ENCODE data around the gene AZIN2. TPM values are rescaled to one million over a fixed set of nuclear protein-coding genes. Genes with fewer than 3 reads are reported as not detected.
"Not testable (repeated sequence)": the region's sequence is repeated elsewhere in the genome, so short reads cannot be mapped to it uniquely, and the experiment has no call there.

The AZIN2 gene
- total RNA-seq (2014; rRNA removed; shearing (Covaris generic)), result 0.20 and 2.8 TPM in 2 replicates

- DNase-seq (ENCODE audit: low read depth), result peak; percentile 95
These were observed at the start of gene AZIN2 for GRCh38 chr1:33080885-33081553. AZIN2 (plus strand) TSS chr1:33081153; CDS start chr1:33082250, 1,097 bp downstream.

DNA sequence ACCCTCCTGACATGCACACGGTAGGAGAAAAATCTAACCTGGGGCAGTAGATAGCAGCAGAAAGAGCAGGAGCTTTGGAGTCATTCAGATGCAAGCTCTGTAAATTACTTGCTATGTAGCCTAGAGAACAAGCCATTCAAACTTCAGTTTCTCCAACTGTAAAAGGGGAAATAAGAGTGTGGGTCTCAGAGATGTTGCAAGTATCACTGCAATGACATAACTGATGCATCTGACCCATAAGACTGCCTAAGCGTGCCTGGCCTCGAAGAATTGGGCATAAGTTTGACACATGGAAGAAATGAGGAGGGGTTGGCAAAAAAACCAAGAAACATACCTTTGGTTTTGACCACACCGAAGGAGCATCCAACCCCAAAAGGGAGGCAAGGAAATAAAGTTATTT is 49.4 kb upstream of the AZIN2 start:
- DNase-seq (ENCODE audit: low read depth), result no peak

- DNase-seq (ENCODE audit: low read depth), result peak; percentile 39
These were observed 48.7 kb upstream of the AZIN2 start for GRCh38 chr1:33032126-33032869.

DNA sequence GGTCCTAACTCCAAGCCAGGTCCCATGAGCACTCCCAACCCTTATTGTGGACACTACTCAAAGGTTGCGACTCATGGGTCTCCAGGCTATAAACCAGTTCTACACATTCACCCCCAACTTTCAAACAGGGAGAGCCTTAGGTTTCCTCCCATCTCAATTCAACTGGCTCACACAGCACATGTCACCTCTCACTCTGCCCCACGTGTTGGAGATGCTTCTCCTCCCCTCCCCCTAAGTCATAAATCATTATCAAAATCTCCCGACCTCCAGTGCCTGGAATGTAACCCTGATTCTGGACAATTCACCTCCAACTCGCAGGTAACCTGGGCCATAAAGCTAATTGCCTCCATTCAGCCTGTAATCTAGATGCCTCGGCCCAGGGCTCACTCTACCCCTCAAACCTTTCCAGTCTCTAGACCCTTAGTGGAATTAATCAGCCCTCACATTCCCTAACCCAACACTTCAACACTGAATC is 44.9 kb upstream of the AZIN2 start:
- peak; percentile 87 for DNase-seq (ENCODE audit: low read depth)

DNA sequence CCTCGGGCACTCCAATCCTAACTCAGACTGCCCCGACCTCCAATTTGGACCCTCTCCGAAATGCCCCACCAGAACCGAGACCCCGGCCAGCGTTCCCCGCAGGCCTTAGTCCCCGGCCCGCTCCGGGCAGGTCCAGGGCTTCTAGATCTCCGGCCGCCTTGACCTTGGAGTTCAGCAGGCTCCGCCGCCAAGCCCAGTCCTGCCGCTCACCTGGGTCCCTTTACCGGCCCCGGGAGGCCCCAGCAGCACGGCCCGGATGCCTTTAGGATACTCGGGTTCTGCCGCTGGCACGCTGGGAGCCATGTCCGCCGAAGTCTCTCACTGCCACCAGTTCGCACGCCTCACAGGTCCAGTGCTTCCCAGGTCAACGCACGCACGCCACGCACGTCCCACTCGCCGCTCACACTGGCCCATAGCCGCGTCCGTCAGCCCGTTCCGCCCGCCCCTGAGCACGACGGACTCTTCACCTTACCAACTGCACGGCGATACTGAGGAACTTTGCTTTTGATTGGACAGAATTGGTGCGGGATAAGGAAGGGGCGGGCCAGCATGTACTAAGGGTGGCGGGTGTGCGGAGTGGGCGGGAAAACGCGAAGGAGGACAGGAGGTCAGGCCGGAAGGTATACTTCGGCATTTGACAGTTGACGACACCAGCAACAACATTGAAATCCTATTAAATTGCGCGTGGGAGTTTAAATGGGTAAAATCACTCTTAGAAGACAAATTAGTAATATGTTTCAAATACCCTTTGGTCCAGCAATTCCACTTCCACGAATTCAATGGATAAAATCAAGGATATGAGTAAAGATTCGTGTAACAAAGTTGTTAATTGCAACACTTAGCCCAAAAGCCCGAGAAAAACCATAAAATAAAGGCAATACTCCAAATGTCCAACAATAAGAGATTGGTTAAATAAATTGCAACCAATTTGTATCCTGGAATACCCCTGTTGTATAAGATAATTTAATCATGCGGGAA is 44.1 kb upstream of the AZIN2 start, which contains the start of gene AK2:
AK2 (minus strand) TSS at position 358 of the 978 bp plus-strand sequence; CDS start at position 303, 55 bp downstream.
- DNase-seq (ENCODE audit: low read depth), result peak; percentile 99

DNA sequence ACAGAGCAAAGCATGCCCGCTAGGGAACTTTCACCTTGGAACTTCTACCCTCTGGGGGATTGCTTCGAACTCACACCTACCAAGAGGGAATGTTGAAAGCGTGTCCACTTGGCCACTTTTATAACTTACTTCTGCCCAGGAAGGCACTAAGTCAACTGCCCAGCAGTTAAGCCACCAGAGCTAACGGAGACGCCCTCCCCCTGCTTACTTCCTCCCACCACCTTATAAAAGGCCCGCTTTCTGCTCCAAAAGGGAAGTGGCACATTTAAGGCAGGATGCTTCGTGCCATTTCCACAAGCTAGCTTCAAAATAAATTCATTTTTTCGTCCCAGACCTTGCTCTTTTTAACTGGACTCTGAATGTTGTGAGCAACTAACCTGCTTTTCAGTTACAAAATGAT is 41.1 kb upstream of the AZIN2 start:
- no peak for DNase-seq (ENCODE audit: low read depth)

DNA sequence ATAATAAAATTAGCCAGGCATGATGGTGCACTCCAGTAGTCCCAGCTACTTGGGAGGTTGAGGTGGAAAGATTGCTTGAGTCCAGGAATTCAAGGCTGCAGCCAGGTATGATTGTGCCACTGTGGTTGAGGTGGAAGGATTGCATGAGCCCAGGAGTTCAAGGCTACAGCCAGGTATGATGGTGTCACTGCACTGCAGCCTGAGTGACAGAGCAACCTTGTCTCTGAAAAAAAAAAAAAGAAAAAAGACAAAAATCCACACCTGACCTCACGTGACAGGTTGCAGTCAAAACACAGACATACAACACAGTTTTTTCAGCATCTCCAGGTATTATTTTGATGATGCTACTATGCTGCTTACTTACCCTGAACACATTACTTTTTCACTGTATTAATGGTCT is 39.9 kb upstream of the AZIN2 start:
- DNase-seq (ENCODE audit: low read depth), result no peak

GRCh38 chr1:33042831-33043230 is 38.1 kb upstream of the AZIN2 start:
- no peak for DNase-seq (ENCODE audit: low read depth)

DNA sequence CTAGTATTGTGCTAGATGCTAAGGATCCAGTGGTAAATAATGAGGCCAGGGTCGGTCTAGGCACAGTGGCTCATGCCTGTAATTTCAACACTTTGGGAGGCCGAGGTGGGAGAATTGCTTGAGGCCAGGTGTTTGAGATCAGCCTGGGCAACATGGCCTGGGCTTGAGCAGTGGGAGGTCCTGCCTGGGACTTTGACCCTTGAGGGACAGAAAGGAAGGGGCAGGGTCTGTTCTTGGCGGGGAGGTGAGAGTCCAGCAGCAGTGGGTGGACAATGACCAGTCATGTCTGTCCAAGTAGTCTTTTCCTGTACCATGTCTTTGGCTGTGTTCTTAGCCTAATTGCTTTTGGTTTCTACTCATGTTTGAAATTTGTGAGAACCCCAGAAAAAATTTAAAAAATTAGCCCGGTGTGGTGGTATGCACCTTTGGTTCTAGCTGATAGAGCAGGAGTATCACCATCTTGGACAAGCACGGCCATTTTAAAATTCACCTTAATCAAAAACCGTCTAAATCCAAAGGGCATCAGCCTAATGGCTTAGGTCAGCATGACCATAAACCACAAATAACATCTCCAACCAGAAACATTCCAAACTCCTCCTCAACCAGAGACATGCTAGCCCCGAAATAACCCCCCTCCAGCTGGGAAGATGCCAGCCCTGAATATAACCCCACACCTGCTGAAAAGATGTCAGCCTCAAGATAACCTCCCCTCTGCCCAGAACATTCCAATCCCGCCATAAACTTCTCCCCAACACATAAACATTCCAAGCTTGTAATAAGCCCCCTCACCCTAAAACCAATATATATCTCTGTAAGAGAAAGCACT is 37.5 kb upstream of the AZIN2 start:
- no peak for DNase-seq (ENCODE audit: low read depth)

GRCh38 chr1:33045246-33045645 is 35.7 kb upstream of the AZIN2 start:
- DNase-seq (ENCODE audit: low read depth), result peak; percentile 33

DNA sequence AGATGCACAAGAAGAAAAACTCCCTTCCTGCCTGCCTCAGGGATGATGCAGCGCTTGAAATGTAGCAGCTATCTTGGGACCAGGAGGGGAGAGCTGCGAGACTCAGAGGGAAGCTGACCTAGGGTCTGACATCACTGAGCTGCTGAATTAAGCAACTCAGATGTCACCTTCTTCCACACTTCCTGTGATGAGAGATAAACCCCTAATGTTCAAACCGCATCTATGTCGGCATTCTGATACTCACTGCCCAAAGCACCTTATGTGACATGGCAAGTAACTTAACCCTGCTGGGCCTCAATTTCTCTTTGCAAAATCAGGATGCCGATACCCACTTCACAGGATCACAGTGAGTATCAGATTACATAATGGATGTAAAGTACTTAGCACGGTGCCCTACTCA is 35.1 kb upstream of the AZIN2 start:
- no peak for DNase-seq (ENCODE audit: low read depth)

DNA sequence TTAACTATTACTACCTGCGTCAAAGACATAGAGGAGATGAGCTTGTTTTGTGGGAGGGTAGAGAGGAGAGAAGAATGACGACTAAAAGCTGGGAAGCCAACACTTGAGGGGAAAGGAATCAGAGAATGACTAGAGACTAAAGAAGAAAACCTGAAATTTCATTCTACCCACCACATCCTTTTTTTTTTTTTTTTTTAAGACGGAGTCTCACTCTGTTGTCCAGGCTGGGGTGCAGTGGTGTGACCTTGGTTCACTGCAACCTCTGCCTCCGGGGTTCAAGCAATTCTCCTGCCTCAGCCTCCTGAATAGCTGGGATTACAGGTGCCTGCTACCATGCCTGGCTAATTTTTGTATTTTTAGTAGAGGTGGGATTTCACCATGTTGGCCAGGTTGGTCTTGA is 34.7 kb upstream of the AZIN2 start:
- not testable (repeated sequence) for DNase-seq (ENCODE audit: low read depth)

- no peak for DNase-seq (ENCODE audit: low read depth)
These were observed 33.7 kb upstream of the AZIN2 start for GRCh38 chr1:33047290-33047689.

DNA sequence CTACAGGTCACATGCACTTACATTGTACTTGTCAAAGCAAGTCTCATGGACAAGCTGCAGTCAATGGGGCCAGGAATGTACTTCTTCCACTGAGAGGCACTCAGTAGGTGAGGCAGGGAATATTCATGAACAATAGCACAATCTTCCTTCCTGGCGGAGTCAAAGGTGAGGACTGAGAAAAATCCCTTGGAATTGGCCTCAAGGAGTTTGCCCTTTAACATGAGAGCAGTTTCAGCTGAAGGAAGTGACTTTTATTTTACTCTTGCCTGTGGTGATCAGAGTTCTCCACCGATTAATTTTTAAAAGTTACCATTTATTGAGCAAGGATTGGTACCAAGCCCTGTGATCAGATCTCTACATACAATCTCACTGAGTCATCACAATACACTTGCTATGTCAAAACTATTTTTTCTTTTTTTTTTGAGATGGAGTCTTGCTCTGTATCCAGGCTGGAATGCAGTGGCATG is 33.1 kb upstream of the AZIN2 start:
- no peak for DNase-seq (ENCODE audit: low read depth)

DNA sequence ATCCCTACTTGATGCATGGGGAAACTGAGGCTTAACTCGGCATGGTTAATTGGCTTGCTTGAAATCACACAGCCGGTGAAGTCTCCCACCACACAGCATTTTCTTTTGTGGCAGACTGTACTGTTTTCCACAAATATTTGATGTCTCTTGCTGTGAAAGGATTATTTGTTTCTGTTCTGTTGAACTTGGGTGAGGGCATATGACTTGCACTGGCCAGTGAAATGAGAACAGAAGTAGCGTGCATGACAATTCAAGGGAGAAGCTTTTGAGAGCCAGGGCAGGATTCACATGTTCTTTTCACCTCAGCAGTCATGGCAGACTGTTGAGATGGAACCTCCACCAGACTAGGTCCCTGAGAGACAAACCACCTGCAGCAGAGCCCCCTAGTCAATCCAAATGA is 32.5 kb upstream of the AZIN2 start:
- no peak for DNase-seq (ENCODE audit: low read depth)

DNA sequence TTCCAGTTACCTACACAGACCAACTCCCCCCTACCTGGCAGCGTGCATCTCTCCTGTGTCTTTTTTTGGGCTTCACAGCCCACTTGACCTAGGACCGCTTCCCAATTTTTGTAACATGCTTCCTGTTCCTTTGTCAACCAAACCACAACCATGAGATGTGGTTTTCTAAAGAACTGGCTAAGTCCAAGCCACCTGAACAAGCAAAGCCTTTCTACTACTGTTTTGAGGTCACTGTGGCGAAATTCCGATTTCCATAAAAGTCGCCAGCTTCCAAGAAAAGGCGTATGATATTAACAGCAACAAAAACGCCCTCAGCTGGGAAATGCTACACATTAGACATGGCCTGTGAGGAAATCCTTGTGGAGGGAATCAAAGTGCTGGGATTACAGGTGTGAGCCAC is 31.6 kb upstream of the AZIN2 start:
- DNase-seq (ENCODE audit: low read depth), result peak; percentile 64

DNA sequence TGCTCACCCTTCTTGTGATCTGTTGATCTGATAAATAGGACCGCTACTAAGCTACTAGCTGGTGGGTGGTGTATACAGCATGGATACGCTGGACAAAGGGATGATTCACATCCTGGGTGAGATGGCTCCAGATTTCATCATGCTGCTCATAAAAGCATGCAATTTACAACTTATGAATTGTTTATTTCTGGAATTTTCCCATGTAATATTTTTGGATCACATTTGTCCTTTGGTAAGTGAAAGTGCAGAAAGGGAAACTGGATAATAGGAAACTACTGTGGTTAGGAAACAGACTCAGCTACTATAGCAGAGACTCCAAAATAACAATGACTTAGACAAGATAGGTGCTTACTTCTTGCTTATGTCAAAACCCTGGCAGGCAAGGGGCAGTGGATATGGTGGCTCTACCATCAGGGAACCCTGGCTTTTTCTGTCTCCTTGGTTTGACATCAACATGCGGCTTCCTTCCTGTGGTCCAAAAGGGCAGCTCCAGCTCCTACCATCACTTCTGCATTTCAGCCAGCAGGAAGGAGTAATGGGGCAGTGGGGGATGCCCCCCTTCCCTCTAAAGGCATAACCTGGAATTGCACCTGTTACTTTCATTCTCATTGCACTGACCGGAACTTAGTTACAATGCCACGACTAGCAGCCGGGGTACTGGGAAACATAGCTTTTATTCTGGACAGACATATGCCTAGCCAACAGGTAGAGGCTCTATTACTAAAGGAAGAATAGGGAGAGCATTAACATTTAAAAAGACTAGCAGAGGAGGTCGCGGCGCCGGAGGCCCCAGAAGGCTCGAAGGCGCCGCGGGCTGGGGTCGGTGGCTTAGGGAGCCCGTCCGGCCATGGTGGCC is 30.5 kb upstream of the AZIN2 start:
- DNase-seq (ENCODE audit: low read depth), result peak; percentile 82

- DNase-seq (ENCODE audit: low read depth), result peak; percentile 86
These were observed 25.5 kb upstream of the AZIN2 start for GRCh38 chr1:33055210-33056008.

DNA sequence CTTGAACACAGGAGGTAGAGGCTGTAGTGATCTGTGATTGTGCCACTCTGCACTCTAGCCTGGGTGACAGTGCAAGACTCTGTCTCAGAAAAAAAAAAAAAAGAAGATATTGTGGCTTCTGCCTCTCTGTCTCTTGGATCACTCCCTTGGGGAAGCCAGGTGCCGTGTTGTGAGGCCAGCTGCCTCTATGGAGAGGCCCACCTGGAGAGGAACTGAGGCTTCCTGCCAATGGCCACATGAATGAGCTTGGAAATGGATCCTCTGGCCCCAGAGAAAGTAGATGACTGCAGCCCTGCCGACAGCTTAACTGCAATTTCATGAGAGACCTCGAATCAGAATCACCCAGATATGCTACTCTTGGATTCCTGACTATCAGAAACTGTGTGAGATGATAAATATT is 24.5 kb upstream of the AZIN2 start:
- no peak for DNase-seq (ENCODE audit: low read depth)

Data from M059J (cell line).